PC-9 (cell line): ENCODE results near the gene LTO1.

ENCODE experiments used
- CTCF ChIP-seq: fragments of 200-600 bp; sonication (generic); conservative IDR thresholded peaks from 2 replicates; pipeline ENCODE4 v1.6.1; 2017; ENCODE audit warnings: mixed run types, antibody characterized with exemption, mild to moderate bottlenecking, moderate library complexity
- EZH2 ChIP-seq: fragments of 200-600 bp; sonication (generic); IDR thresholded peaks from 2 replicates; pipeline ENCODE4 v1.8.0; 2017; ENCODE audit warnings: antibody characterized with exemption, low read depth

- TF ChIP-seq EZH2 (no peak), CTCF (no peak)
Measured at GRCh38 chr11:69637198-69637940, 37.8 kb downstream of the LTO1 start.
